Measurements from ENCODE around the gene CXCR2.
"Not testable (repeated sequence)": the region's sequence is repeated elsewhere in the genome, so short reads cannot be mapped to it uniquely, and the experiment has no call there.

DNA sequence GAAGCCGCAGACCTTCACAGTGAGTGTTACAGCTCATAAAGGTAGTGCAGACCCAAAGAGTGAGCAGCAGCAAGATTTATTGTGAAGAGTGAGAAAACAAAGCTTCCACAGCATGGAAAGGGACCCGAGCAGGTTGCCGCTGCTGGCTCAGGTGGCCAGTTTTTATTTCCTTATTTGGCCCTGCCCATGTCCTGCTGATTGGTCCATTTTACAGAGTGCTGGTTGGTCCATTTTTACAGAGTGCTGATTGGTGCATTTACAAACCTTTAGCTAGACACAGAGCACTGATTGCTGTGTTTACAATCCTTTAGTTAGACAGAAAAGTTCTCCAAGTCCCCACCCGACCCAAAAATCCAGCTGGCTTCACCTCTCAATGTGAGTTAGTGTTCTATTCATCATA, 4.0 kb upstream of the CXCR2 start:
- TF ChIP-seq, protein P1, sequence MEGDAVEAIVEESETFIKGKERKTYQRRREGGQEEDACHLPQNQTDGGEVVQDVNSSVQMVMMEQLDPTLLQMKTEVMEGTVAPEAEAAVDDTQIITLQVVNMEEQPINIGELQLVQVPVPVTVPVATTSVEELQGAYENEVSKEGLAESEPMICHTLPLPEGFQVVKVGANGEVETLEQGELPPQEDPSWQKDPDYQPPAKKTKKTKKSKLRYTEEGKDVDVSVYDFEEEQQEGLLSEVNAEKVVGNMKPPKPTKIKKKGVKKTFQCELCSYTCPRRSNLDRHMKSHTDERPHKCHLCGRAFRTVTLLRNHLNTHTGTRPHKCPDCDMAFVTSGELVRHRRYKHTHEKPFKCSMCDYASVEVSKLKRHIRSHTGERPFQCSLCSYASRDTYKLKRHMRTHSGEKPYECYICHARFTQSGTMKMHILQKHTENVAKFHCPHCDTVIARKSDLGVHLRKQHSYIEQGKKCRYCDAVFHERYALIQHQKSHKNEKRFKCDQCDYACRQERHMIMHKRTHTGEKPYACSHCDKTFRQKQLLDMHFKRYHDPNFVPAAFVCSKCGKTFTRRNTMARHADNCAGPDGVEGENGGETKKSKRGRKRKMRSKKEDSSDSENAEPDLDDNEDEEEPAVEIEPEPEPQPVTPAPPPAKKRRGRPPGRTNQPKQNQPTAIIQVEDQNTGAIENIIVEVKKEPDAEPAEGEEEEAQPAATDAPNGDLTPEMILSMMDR (IDR thresholded peaks at IDR 0.05) = not testable (repeated sequence)
- not testable (repeated sequence) for TF ChIP-seq POLR2A (IDR thresholded peaks at IDR 0.05)
